Loucy (cell line): Measurements from ENCODE around the gene PLCG2.

Source experiments
- H2AFZ ChIP-seq: fragments of 200-600 bp; sonication (generic); 2 replicates; pipeline ENCODE4 v1.6.0; 2016; ENCODE audit warnings: antibody characterized with exemption, mild to moderate bottlenecking, low read length, moderate library complexity
- H3F3A ChIP-seq: fragments of 200-600 bp; 2 replicates; pipeline ENCODE4 v1.6.0; 2016; ENCODE audit warnings: antibody characterized with exemption, low read depth, mild to moderate bottlenecking
- H3K27me3 ChIP-seq: fragments of 200-600 bp; sonication (generic); 2 replicates; pipeline ENCODE4 v1.6.1; 2014; ENCODE audit warnings: low read length, mild to moderate bottlenecking; ENCODE audit not compliant: insufficient read depth, poor library complexity, severe bottlenecking
- H3K36me3 ChIP-seq: fragments of 200-600 bp; sonication (generic); 2 replicates; pipeline ENCODE4 v1.6.1; 2016; ENCODE audit warnings: low read length; ENCODE audit not compliant: insufficient read depth
- H3K4me1 ChIP-seq: fragments of 200-600 bp; sonication (generic); 2 replicates; pipeline ENCODE4 v1.5.1; 2014; ENCODE audit warnings: low read length, mild to moderate bottlenecking; ENCODE audit not compliant: insufficient read depth, poor library complexity, severe bottlenecking
- H3K4me2 ChIP-seq: fragments of 200-600 bp; sonication (generic); 2 replicates; pipeline ENCODE4 v1.6.0; 2014; ENCODE audit warnings: antibody characterized with exemption, low read length, low read depth, mild to moderate bottlenecking; ENCODE audit not compliant: poor library complexity, severe bottlenecking
- H3K4me3 ChIP-seq: fragments of 200-600 bp; sonication (generic); 2 replicates; pipeline ENCODE4 v1.5.1; 2014; ENCODE audit warnings: low read length, mild to moderate bottlenecking, mixed read lengths; ENCODE audit not compliant: poor library complexity, severe bottlenecking
- H3K79me2 ChIP-seq: fragments of 200-600 bp; sonication (generic); 2 replicates; pipeline ENCODE4 v1.6.1; 2014; ENCODE audit warnings: low read length; ENCODE audit not compliant: insufficient read depth
- H3K9ac ChIP-seq: fragments of 200-600 bp; sonication (generic); 2 replicates; pipeline ENCODE4 v1.6.0; 2014; ENCODE audit warnings: mild to moderate bottlenecking, low read depth, low read length, moderate library complexity; ENCODE audit not compliant: poor library complexity, severe bottlenecking
- H3K9me2 ChIP-seq: fragments of 200-600 bp; sonication (generic); replicated peaks from 2 replicates; pipeline ENCODE4 v1.6.1; 2016; ENCODE audit warnings: low read depth, low read length, mixed read lengths
- H3K9me3 ChIP-seq: fragments of 200-600 bp; sonication (generic); 2 replicates; pipeline ENCODE4 v1.6.1; 2014; ENCODE audit warnings: mild to moderate bottlenecking, antibody characterized with exemption, low read length, low read depth; ENCODE audit not compliant: insufficient read depth
- H4K20me1 ChIP-seq: fragments of 200-600 bp; sonication (generic); 2 replicates; pipeline ENCODE4 v1.6.0; 2014; ENCODE audit warnings: antibody characterized with exemption, low read length, mild to moderate bottlenecking; ENCODE audit not compliant: insufficient read depth, poor library complexity, severe bottlenecking
- EZH2phosphoT487 ChIP-seq: fragments of 200-600 bp; IDR thresholded peaks from 2 replicates; pipeline ENCODE4 v1.6.1; 2018; ENCODE audit warnings: antibody characterized with exemption, mild to moderate bottlenecking, moderate library complexity, borderline replicate concordance
- TF ChIP-seq, protein P1 (sequence below): fragments of 200-600 bp; sonication (generic); conservative IDR thresholded peaks from 2 replicates; pipeline ENCODE4 v1.5.1; 2014; ENCODE audit warnings: mild to moderate bottlenecking, antibody characterized with exemption, low read length

PLCG2 gene

DNA sequence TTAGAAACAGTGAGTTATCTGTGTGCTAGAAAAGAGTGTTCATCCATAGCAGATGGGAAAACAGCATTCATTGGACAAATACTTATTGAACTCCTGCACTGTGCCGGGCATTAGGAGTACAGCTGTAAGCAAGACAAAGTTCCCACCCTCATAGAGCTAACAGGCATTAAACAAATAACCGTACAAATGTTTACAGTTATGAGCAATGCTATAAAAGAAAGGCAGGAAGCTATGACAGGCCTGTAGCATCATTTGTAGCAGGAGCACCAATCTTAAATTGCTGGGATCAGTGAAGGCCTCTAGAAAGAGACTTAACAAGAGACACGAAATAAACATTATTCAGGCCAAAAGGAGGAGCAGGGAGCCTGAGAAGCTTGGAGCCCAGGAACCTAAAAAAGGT, 216.6 kb downstream of the PLCG2 start:
- TF ChIP-seq EZH2phosphoT487, result no peak
- Histone ChIP-seq H3K4me1 (no peaks in the 10 kb centered on the region), H3K9ac (no peak overlapping the region), H2AFZ (no peak overlapping the region), H3K4me2 (no peak overlapping the region), H3K9me3 (no peaks in the 10 kb centered on the region), H3K36me3 (no peaks in the 10 kb centered on the region), H3K9me2 (no peaks in the 10 kb centered on the region), H3K79me2 (no peaks in the 10 kb centered on the region), H3F3A (no peaks in the 10 kb centered on the region), H3K27me3 (no peaks in the 10 kb centered on the region), H4K20me1 (no peaks in the 10 kb centered on the region), H3K4me3 (no peak overlapping the region)

DNA sequence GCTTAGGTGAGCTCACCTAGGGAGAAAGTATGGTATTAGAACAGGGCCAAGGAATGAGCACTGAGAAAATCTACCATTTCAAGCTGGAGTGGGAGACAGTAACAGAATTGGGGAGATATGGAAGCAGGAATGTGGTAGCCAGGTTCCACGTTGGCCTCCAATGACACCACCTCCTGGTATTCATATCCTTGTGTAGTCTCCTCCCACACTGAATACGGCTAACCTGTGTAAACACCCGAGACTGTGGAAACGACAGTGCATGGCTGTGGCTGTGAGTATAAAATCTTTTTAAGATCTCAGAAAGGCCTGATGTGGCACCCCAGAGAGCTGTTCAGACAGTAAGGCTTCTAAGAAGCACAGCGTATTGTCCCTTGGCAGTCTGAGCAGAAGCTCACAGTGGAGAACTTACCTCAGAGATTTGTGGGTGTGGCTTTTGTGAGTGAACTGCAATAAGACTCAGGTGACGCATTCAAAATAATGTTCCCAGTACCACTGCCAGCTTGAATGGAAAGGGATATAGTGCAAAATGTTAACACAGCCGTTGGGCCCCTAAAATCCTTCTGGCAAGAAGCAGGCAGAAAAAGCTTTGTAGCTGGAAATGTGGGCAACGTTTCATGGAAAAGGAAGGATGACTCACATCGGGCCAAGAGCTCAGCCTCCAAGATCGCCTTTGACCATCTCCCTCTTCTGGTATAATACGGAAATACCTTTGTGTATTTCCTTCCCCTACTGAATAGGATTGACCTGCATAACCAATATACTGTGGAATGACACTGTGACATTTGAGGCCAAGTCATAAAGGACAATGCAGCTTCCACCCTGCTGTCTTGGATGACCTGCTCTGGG, 217.8 kb downstream of the PLCG2 start:
- H3K4me3 ChIP-seq, result no peak overlapping the region
- H3F3A ChIP-seq, result no peaks in the 10 kb centered on the region
- H3K79me2 ChIP-seq, result no peaks in the 10 kb centered on the region
- H3K36me3 ChIP-seq, result no peaks in the 10 kb centered on the region
- no peak overlapping the region for H3K9ac ChIP-seq
- no peaks in the 10 kb centered on the region for H3K27me3 ChIP-seq
- no peaks in the 10 kb centered on the region for H4K20me1 ChIP-seq
- H3K4me1 ChIP-seq, result no peaks in the 10 kb centered on the region
- no peaks in the 10 kb centered on the region for H3K9me3 ChIP-seq
- peak overlapping the region; percentile 58; the same call in 1 of the 2 replicates for H2AFZ ChIP-seq
- H3K9me2 ChIP-seq, result no peaks in the 10 kb centered on the region
- H3K4me2 ChIP-seq, result peak overlapping the region; percentile 2
- no peak for TF ChIP-seq EZH2phosphoT487
- TF ChIP-seq, protein P1, sequence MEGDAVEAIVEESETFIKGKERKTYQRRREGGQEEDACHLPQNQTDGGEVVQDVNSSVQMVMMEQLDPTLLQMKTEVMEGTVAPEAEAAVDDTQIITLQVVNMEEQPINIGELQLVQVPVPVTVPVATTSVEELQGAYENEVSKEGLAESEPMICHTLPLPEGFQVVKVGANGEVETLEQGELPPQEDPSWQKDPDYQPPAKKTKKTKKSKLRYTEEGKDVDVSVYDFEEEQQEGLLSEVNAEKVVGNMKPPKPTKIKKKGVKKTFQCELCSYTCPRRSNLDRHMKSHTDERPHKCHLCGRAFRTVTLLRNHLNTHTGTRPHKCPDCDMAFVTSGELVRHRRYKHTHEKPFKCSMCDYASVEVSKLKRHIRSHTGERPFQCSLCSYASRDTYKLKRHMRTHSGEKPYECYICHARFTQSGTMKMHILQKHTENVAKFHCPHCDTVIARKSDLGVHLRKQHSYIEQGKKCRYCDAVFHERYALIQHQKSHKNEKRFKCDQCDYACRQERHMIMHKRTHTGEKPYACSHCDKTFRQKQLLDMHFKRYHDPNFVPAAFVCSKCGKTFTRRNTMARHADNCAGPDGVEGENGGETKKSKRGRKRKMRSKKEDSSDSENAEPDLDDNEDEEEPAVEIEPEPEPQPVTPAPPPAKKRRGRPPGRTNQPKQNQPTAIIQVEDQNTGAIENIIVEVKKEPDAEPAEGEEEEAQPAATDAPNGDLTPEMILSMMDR, result peak; percentile 41

DNA sequence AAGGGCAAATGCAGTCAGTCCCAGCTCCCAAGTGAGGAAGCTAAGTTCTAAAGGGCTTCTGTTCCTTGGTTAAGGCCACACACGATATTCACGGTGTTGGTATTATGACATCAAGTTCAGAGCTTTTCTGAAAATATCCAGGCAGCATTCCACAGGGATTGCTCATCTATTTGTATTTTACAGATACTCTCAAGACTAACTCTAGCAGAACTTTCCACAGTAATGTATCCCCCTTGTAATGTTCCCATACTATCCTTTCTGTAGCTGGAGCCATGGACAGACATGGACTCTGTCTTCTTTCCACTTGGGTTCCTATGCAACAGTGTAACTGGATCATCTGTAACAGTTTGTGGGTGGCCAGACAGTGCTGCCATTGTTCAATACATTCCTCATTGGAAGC, 218.6 kb downstream of the PLCG2 start:
- H3K4me3 ChIP-seq, result no peak overlapping the region
- TF ChIP-seq, protein P1, result no peak
- no peak for TF ChIP-seq EZH2phosphoT487

DNA sequence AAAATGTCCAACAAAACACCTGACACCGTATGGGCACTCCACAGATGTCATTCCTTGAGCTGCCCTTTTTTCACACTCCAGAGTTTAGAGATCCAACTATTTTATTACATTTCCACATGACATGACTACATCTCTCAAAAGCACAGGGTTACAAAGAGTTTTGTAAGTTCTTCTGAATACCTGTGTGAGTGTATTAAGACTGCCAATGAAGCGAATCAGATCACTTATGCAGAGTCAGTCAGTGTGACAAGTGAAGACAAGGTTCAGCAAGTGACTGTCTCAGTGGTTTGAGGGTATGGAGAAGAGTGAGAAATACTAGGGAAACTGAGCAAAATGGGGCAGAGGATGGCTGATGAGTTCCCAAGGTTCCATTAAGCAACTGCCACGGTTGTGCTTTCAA, 223.7 kb downstream of the PLCG2 start:
- Histone ChIP-seq H2AFZ (no peak overlapping the region), H3F3A (no peaks in the 10 kb centered on the region), H4K20me1 (no peaks in the 10 kb centered on the region), H3K4me3 (no peak overlapping the region), H3K9me3 (no peaks in the 10 kb centered on the region), H3K27me3 (no peaks in the 10 kb centered on the region), H3K9me2 (no peaks in the 10 kb centered on the region), H3K4me1 (no peaks in the 10 kb centered on the region), H3K36me3 (no peaks in the 10 kb centered on the region), H3K4me2 (no peak overlapping the region), H3K79me2 (no peaks in the 10 kb centered on the region), H3K9ac (no peak overlapping the region)
- TF ChIP-seq, protein P1, result no peak
- TF ChIP-seq EZH2phosphoT487, result no peak

More for the DNA sequence above, 218.6 kb downstream of the PLCG2 start:
- no peaks in the 10 kb centered on the region for H3K4me1 ChIP-seq
- no peaks in the 10 kb centered on the region for H3K36me3 ChIP-seq
- H2AFZ ChIP-seq, result no peak overlapping the region
- no peaks in the 10 kb centered on the region for H3K27me3 ChIP-seq
- no peaks in the 10 kb centered on the region for H3K79me2 ChIP-seq
- H3K9me3 ChIP-seq, result no peaks in the 10 kb centered on the region
- no peaks in the 10 kb centered on the region for H3K9me2 ChIP-seq
- no peaks in the 10 kb centered on the region for H4K20me1 ChIP-seq
- no peak overlapping the region for H3K4me2 ChIP-seq
- no peaks in the 10 kb centered on the region for H3F3A ChIP-seq
- no peak overlapping the region for H3K9ac ChIP-seq
